ENCODE data around the gene TRPV4.

Gene TRPV4

DNA sequence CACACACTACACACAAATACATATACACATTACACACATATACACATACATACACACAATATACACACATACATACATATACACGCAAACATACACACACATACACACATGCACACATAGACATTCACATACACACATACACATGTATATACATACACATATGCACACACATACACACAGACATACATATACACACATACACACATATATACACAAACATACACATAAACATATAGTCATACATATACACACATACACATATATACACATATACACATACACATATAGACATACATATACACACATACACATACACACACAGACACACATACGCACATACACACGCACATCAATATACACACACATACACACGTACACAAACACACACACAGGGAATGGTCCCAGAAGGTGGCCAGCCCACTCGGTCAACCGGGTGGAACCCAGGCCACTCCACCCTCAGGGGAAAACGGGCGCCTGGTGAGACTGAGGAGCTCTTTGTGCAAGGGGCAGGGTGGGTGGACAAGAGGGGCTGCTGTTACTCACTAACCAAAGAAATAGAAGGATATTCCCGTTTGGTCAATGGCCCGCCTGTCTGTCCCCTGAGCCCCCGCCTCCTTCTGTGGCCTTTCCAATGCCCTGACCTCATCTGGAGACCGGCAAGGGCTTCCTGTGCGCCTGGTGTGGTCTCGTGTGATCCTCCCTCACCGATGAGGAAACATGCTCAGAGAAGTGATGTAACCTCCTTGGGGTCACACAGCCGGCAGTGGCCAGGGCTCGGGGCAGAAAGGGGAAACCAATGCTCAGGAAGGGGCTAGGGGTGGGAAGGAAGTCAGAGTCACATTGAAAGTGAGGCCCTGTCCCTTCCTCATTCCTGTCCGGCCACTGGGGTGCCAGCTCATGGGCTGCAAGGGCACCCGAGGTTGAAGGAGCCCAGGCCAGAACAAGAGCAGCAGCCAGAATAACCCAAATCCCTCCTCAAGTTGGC lies 5.3 kb downstream of the TRPV4 start:
- DNase-seq: no peak

DNA sequence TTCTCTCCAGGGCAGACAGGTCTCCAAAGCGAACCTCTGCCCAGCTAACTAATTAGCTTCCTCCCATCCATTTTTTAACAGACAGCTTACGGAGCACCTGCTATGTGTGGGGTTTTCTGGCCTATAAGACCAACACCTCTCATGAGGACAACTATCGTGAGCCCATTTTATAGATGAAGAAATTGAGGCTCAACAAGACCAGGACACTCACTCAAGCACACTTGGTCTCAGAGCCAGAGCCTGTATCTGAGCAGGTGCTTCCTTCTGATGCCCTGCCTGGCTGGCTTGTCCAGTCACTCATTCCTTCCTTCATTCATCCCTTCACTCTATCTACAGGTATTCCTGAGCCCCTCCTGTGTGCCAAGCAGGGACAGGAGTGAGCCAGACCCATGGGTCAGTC lies 6.1 kb downstream of the TRPV4 start:
- DNase-seq: no peak

DNA sequence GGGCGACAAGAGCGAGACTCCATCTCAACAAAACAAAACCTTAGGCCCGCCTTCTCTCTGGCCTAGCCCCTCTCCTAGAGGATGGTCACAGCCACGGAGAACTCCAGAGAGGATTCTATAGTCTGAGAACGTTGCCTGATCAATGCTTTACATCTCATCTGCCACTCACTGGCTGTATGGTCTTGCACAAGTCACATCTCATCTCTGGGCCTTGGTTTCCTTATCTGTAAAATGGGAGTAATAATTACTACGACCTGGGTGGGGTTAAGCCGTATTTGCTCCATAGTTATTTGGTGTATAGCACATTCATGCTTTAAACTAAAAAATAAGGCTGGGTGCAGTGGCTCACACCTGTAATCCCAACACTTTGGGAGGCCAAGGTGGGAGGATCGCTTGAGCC lies 8.5 kb downstream of the TRPV4 start:
- DNase-seq: no peak

DNA sequence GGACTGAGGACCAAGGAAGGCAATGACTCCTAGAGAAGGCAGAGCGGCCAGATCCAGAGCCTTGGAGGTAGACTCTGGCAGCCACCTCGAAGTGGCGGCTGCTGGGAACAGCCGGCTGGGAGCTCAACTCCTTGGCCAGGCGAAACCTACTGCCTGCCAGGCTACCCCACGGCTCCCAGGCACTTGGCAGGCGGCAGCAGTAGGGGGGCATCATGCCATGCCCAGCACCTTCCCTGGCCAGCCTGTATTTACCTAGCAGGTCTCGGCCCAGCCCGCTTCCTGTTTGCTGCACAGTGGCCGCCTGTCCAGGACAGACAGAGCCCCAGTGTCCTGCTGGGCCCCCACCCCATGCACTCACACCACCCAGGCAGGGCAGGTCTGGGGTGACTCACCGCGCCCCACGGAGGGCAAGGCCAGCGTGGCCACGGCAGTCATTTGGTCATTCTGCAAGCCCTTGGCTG lies 10.2 kb downstream of the TRPV4 start:
- DNase-seq: no peak

DNA sequence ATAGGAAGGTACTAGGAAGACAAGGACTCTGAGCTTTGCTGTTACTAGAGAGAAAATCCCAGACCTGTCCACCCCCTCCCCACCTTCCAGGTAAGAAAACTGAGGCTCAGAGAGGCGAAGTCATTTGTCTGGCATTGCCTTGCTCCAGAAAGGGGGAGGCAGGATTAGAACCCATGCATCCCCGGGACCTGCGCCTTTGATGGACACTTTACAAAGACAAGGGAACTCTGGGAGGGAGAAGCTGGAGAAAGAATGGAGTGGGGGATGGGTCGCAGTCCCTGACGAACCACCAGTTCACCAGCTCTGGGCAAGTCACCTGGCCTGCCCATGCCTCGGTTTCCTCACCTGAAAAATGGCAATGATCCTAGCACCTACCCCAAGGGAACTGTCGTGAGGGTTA lies 10.8 kb downstream of the TRPV4 start:
- DNase-seq: no peak

DNA sequence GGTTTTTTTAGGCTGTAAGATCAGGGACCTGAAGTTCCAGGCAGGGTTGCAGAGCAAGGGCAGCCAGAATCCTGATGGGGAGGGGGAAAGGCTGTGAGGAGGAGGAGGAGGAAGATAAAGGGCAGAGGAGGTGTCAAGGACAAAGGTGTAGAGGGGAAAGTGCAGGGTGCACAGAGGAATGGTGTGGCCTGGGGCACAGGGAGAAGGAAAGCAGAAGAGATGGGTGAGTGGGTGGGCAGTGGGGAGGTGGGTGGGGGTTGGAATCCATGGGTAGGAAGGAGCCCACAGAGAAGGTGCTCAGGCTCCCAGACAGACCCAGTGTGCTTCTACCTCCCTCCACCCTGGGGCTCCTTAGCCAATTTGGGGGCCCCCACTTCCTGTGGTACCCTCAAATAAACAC lies 11.2 kb downstream of the TRPV4 start:
- no peak for DNase-seq

DNA sequence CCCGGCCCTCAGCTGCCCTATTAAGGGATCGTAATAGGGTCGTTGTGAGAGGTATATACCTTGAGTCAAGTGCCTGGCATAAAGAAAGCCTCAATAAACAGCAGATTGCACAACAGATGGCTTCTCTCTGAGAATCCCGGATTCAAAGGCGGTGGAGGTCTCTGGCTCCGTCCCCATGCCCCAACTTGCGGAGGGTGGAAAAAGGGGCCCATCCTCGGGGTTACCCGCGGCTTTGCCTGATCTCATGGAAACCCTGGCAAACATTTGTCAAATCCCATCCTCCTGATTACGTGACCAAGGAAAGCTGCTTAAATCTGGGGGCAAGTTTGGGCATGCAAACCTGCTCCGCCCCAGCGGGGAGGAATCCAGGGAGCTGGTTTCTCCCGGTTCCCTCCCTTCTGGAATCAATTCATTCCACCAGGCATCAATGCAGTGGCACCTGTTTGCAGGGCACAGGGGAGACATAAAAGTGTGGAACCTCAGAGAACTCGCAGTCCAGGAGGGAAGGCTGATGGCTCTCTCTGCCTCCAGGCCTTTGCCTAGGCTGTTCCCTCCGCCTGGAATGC lies 12.3 kb downstream of the TRPV4 start:
- DNase-seq: no peak

DNA sequence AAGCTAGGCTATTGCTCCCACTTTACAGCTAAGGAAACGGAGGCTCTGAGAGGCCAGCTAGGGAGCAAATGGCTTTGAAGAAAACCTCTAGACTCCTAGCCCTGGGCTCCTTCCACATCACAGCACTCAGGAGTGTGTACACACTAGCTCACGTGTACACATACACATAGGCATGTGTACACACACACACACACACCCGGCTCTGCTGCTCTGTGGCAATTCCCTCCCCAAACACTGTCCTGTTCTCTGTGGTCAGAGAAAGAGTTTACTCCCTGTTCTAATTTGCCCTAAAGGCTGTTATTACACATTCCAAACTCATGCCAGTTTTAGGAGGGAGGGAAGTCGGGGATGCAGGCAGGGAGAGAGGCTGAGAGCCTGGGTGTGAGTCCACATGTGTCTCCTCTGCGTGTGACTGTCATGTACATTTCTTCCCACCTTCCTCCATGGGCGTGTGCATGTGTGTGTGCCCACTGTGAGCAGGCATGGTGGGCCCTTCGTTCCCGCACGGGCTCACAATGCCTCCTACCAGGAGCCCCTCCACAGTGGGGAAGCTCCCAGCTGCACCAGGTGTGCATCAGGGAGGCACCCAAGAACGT lies 14.2 kb downstream of the TRPV4 start:
- DNase-seq: no peak

DNA sequence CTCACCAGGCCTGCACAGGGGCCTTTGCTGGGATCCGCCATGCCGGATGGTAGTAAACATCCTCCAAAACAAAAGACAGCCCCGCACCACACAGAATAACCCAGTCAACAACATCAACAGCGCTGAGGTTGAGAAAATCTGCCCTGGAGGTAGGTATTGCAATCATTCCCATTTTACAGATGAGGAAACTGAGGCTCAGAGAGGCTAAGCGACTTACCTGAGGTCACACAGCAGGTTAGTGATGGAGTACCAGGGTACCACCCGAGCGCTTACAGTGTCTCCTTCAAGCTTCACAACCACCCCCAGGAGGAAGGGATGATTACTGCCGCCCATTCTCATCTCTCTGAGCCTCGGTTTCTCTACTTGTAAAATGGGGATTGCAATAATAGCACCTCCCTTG lies 14.9 kb downstream of the TRPV4 start:
- DNase-seq: no peak

DNA sequence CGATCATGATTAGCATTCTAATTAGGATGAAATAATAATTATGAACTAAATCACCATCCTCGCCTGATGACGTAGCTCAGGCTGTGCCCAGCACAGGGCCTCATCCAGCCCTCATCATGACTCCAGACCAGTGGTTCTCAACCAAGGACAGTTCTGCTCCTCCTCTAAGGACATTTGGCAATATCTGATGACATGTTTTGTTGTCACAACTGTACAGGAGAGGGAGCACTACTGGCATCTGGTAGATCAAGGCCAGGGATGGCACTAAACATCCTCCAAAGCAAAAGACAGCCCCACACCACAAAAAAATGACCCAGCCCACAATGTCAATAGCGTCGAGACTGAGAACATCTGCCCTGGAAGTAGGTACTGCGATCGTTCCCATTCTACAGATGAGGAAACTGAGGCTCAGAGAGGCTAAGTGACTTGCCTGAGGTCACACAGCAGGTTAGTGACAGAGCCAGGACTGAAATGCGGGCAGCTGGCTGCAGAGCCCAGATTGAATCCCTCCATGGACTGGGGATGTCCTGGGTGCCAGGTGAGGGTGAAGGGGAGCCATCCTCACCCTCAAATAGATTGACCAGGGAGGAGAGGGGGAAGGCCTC lies 15.5 kb downstream of the TRPV4 start:
- no peak for DNase-seq

DNA sequence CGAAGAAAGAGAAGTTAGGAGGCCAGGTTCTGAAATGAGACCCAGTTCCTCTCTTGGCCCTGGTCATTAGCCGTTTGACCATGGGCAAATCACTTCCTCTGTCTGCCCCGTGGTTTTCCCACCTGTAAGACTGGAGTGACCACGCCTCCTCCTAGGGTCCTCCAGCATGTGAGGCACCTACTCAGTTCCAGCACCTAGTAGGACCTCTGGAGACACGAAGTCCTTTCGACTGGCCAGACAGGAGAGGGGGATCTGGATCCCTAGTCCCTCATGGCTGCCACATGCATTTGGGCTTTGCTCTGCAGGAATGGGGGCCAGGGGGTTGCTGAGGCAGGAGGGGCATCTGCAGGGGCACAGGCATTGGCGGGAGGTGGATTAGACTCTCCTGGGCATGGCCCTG lies 16.3 kb downstream of the TRPV4 start:
- DNase-seq: no peak

DNA sequence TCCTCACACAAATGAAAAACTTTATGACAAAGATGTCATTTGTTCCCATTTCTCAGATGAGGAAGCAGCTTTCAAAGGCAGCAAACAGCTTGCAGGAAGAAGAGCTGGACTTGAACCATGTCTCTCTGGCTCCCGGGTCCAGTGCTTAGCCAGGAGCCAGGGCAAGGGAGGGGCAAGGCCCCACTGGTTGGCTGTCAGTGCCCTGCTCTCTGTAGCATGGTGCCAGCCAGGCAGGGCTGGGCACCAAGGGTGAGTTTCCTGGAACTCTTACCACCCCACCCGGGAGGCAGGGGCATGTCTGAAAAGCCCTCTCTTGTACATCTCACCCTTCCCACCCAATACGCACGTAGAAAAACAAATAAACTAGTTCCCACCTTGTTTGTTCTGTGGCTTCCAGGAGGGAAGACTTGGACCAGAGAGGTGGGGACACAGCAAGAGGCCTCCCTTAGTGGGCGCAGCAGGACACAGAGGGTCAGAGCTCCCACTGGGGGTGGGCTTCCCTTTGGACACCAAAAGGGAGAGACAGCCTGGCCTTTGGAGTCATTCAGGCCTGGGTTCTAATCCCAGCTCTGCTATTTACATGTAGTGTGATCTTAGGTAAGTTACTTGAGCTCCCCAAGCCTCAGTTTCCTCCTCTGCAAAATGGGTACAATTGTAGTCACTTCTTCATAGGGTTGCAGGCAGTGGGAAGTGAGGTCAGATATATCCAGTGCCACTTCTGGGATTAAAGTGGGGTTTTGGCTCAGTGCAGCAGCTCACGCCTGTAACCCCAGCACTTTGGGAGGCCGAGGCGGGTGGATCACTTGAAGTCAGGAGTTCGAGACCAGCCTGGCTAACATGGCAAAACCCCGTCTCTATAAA lies 17.2 kb downstream of the TRPV4 start:
- no peak for DNase-seq

DNA sequence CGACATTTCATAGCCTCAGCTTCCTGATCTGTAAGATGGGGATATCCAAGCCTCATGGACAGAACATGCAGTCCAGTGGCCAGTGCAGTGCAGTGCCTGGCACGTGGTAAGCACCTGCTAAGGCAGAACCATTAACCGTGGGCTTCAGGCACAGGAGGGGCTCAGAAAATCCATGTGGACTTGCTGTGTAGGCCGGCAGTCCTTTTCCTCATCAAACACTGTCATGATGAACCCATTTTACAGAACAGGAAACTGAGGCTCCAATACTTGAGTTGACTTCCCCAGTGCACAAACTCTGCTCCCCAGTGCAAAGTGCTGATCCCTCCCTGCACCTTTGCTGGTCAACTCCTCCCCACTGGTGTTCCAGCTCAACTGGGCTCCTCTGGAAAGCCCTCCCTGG lies 18.0 kb downstream of the TRPV4 start:
- DNase-seq: no peak

DNA sequence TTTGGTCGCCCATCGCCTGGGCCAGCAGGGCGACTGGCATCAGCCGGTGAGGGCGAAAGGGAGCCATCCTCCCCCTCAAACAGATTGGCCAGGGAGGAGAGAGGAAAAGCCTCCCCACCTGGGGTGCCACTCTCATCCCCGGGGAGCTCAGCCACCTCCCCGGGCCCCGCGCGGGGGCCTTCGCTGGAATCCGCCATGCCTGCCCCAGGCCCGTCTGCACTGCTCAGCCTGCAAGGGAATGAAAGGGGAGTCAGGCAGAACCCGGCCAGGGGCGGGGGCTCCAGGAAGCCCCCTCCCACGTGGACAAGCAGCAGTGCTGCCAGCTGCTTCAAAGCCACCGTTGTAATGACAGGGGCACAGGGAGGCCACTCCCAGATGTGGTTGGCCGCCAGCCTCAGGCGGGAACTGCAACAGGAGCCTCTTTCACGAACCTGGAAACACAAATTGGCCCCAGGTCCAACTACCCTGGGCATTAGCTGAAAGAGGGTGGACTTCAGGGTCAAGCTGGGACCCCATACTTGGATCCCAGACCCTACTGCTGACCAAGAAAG lies 18.5 kb downstream of the TRPV4 start:
- DNase-seq: no peak

DNA sequence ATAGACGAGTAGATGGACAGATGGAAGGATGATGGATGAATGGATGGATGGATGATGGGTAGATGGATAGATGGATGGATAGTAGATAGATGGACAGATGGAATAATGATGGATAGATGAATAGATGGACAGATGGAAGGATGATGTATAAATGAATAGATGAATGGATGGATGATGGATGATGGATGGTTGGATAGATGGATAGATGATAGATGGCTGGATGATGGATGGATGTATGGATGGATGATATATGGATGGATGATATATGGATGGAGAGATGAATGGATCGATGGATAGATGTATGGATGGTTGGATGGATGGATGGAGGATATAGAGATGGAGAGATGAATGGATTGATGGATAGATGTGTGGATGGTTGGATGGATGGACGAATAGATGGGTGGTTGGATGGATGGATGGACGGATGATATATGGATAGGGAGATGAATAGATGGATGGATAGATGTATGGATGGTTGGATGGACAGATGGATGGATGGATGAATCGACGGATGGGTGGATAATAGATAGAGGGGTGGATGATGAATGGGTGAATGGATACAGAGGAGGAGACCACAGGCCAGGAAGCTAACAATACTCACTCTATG lies 19.3 kb downstream of the TRPV4 start:
- no peak for DNase-seq

DNA sequence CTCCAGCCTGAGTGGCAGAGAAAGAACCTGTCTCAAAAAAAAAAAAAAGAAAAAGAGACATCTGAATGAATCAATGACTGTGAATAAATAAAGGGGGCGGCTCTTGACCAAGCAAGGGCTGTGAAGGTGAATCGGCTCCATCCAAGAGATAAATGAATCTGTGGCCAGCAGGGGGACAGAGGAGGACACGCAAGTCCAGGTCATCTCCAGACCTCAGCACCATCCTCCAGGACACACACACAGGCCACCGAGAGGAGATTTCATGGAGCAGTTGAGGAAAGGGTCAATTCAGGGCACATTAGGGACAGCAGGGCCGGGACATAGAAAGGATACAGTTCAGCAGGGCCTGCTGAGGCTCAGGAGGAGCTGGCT lies 21.6 kb downstream of the TRPV4 start:
- DNase-seq: no peak

DNA sequence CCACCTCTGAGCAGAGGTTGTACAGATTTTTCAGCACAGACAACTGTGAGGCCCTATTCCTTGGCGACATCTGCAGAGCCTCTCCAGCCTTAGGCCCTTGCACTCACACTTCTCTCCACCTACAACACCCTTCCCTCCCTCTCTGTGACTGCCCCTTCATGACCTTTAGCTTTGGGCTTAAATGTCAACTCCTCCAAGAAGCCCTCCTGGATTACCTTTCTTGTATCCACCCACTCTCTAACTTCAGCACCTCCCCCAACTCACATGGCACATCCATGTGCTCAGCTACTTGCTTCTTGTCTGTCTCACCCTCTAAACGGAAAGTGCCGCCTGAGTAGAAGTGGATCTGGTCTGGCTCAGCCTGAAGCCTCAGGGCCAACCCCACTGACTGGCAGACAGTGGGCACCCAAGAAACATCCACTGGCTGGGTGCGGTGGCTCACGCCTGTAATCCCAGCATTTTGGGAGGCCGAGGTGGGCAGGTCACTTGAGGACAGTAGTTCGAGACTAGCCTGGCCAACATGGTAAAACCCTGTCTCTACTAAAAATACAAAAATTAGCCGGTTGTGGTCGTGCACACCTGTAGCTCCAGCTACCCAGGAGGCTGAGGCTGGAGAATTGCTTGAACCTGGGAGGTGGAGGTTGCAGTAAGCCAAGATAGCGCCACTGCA lies 22.1 kb downstream of the TRPV4 start:
- DNase-seq: no peak

DNA sequence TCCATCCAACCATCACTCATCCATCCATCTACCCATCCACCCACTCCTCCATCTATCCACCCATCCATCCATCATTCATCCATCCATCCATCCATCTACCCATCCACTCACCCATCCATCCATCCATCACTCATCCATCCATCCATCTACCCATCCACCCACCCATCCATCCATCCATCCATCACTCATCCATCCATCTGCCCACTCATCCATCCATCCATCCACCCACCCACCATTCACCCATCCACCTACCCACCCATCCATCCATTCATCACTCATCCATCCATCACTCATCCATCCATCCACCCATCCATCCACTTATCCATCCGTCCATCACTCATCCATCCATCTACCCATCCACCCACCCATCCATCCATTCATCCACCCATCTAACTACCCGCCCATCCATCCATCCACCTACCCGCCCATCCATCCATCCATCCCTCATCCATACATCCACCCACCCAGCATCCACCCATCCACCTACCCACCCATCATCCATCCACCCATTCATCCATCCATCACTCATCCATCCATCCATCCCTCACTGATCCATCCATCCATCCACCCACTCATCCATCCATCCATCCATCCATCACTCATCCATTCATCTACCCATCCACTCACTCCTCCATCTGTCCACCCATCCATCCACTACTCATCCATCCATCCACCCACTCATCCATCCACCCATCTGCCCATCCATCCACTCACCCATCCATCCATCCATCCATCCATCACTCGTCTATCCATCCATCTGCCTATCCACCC lies 24.1 kb downstream of the TRPV4 start:
- no peak for DNase-seq

DNA sequence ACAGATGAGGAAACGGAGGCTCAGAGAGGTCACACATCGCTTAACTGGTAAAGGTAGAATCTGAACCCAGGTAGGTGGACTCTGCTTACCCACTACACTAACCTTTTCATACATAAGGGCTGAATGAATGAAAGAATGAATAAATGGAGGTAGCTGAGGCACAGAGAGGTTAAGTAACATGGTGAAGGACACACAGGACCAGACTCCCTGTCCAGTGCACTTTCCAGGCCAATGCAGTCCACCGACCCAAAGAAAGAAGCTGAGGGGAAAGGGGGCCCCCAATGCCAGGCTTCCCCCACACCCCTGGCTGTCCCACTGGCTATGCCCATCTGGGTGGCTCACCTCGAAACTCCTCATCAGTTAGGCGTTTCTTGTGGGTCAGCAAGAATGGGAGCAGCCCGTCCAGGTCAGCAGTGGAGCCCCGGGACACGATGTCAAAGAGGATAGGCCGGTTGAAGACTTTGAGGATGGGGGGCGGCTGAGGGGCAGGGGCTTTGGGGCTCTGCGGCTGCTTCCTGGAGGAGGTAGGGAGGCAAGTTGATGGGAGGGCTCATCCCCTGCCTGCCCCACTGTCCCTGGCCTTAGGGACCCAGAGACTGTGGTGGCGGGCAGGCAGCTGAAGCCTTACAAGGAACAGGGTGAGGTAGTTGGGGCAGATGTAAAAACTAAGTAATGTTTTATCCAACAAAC lies 25.1 kb downstream of the TRPV4 start:
- no peak for DNase-seq
